ENCODE data around the gene TJP2. TPM values are rescaled to one million over a fixed set of nuclear protein-coding genes. Genes with fewer than 3 reads are reported as not detected.

The TJP2 gene
- total RNA-seq, 1 donor from 2014 or later, result 35.5 TPM

GRCh38 chr9:69283003-69283402 lies 108.9 kb downstream of the TJP2 start:
- Histone ChIP-seq H3F3A (ENCODE audit: low read depth) (peaks cover 22% of the 10 kb centered on the region), H3K4me2 (peak overlapping the region; percentile 67), H3K4me3 (peak overlapping the region; percentile 19), H4K20me1 (ENCODE audit: low read depth) (no peaks in the 10 kb centered on the region), H3K9ac (no peak overlapping the region), H3K36me3 (no peaks in the 10 kb centered on the region), H2AFZ (replicated peaks) (no peak overlapping the region), H3K79me2 (ENCODE audit: low read depth) (no peaks in the 10 kb centered on the region), H3K27ac (peak overlapping the region; percentile 62), H3K4me1 (peaks cover 17% of the 10 kb centered on the region), H3K27me3 (no peaks in the 10 kb centered on the region), H3K9me3 (ENCODE audit: low read depth) (no peaks in the 10 kb centered on the region)
- TF ChIP-seq EZH2phosphoT487 (IDR thresholded peaks at IDR 0.05), result peak; percentile 95
- TF ChIP-seq CTCF (IDR thresholded peaks at IDR 0.05), result no peak
- TF ChIP-seq EZH2 (IDR thresholded peaks at IDR 0.05), result no peak
- Mint-ChIP-seq H3K9me3 (peaks cover 27% of the 10 kb centered on the region), H3K4me1 (peaks cover 15% of the 10 kb centered on the region), H3K36me3 (peaks cover 12% of the 10 kb centered on the region), H3K27ac (no peak overlapping the region), H3K27me3 (ENCODE audit: insufficient read depth, low read depth) (peaks cover 3% of the 10 kb centered on the region), H3K4me3 (no peak overlapping the region)
- DNase-seq (ENCODE audit: low spot score), result peak; percentile 88

DNA sequence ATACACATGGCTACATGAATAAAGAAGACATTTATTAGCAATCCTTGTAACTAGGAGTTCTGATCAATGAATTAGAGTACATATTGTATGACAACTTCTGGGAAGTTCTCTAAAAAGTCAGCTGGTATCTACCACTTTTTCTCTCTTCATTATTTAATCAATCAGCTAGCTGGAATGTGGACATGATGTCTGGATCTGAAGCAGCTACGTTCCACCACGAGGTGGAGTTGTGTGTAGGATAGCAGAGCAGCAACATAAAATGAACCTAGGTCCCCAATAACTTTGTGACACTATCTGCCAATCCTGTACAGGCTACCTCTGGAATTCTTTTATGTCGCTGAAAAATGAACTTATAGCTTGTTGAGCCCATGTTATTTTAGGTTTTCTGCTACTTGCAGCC lies 118.0 kb downstream of the TJP2 start:
- Mint-ChIP-seq H3K27ac (no peak overlapping the region), H3K36me3 (no peaks in the 10 kb centered on the region), H3K9me3 (peaks cover 6% of the 10 kb centered on the region), H3K4me1 (no peaks in the 10 kb centered on the region), H3K4me3 (no peak overlapping the region), H3K27me3 (ENCODE audit: insufficient read depth, low read depth) (peaks cover 2% of the 10 kb centered on the region)
- Histone ChIP-seq H3K27ac (no peak overlapping the region), H2AFZ (replicated peaks) (no peak overlapping the region), H3K36me3 (no peaks in the 10 kb centered on the region), H3K4me3 (no peak overlapping the region), H3K27me3 (no peaks in the 10 kb centered on the region), H3K79me2 (ENCODE audit: low read depth) (no peaks in the 10 kb centered on the region), H3K4me1 (no peaks in the 10 kb centered on the region), H4K20me1 (ENCODE audit: low read depth) (no peaks in the 10 kb centered on the region), H3F3A (ENCODE audit: low read depth) (no peaks in the 10 kb centered on the region), H3K9ac (no peak overlapping the region), H3K4me2 (no peak overlapping the region), H3K9me3 (ENCODE audit: low read depth) (no peaks in the 10 kb centered on the region)
- TF ChIP-seq CTCF (IDR thresholded peaks at IDR 0.05), result no peak
- no peak for TF ChIP-seq EZH2phosphoT487 (IDR thresholded peaks at IDR 0.05)
- no peak for TF ChIP-seq EZH2 (IDR thresholded peaks at IDR 0.05)
- DNase-seq (ENCODE audit: low spot score), result no peak

- Histone ChIP-seq H2AFZ (replicated peaks) (no peak overlapping the region), H3K4me1 (no peaks in the 10 kb centered on the region), H3K36me3 (no peaks in the 10 kb centered on the region), H3F3A (ENCODE audit: low read depth) (no peaks in the 10 kb centered on the region), H3K27ac (no peak overlapping the region), H3K27me3 (no peaks in the 10 kb centered on the region), H3K9me3 (ENCODE audit: low read depth) (no peaks in the 10 kb centered on the region), H3K79me2 (ENCODE audit: low read depth) (no peaks in the 10 kb centered on the region), H4K20me1 (ENCODE audit: low read depth) (no peaks in the 10 kb centered on the region), H3K9ac (no peak overlapping the region), H3K4me3 (no peak overlapping the region), H3K4me2 (no peak overlapping the region)
- no peak for DNase-seq (ENCODE audit: low spot score)
- Mint-ChIP-seq H3K4me1 (peaks cover 6% of the 10 kb centered on the region), H3K9me3 (peaks cover 6% of the 10 kb centered on the region), H3K4me3 (no peak overlapping the region), H3K27ac (no peak overlapping the region), H3K36me3 (no peaks in the 10 kb centered on the region), H3K27me3 (ENCODE audit: insufficient read depth, low read depth) (peaks cover 3% of the 10 kb centered on the region)
- TF ChIP-seq EZH2 (IDR thresholded peaks at IDR 0.05) (no peak), CTCF (IDR thresholded peaks at IDR 0.05) (no peak), EZH2phosphoT487 (IDR thresholded peaks at IDR 0.05) (no peak)
Measured at GRCh38 chr9:69293156-69293555, 119.1 kb downstream of the TJP2 start.

Measured in neural progenitor cell (in vitro differentiated cells).